GM15510 (cell line): ENCODE data around the gene TPM2.

Experiments
- POLR2A ChIP-seq: IDR thresholded peaks from 3 replicates; pipeline ENCODE4 v1.6.1; 2011; ENCODE audit warnings: borderline replicate concordance; ENCODE audit not compliant: insufficient read length; ENCODE audit errors: extremely low read depth

The TPM2 gene

GRCh38 chr9:35690614-35691333 lies 1.0 kb upstream of the TPM2 start:
- no peak for TF ChIP-seq POLR2A

GRCh38 chr9:35690294-35690613 lies 529 bp upstream of the TPM2 start:
- TF ChIP-seq POLR2A = no peak

GRCh38 chr9:35688558-35689541 lies 875 bp downstream of the TPM2 start:
- no peak for TF ChIP-seq POLR2A

GRCh38 chr9:35687972-35688557 lies 1.7 kb downstream of the TPM2 start:
- TF ChIP-seq POLR2A = no peak

GRCh38 chr9:35687306-35687705 lies 2.4 kb downstream of the TPM2 start:
- TF ChIP-seq POLR2A = no peak

GRCh38 chr9:35686222-35687203 lies 3.2 kb downstream of the TPM2 start:
- TF ChIP-seq POLR2A = no peak

- no peak for TF ChIP-seq POLR2A
Measured at GRCh38 chr9:35685506-35685905, 4.2 kb downstream of the TPM2 start.

- no peak for TF ChIP-seq POLR2A
Measured at GRCh38 chr9:35684921-35685320, 4.8 kb downstream of the TPM2 start.

GRCh38 chr9:35683323-35683722 lies 6.4 kb downstream of the TPM2 start:
- no peak for TF ChIP-seq POLR2A

- TF ChIP-seq POLR2A = no peak
Measured at GRCh38 chr9:35682520-35683315, 7.0 kb downstream of the TPM2 start.

GRCh38 chr9:35682051-35682450 lies 7.7 kb downstream of the TPM2 start:
- TF ChIP-seq POLR2A = no peak

- TF ChIP-seq POLR2A = no peak
Measured at GRCh38 chr9:35681341-35682002, 8.3 kb downstream of the TPM2 start.
